Lung (tissue), 12 donors: ENCODE results near the gene NDUFB11. TPM values are rescaled to one million over a fixed set of nuclear protein-coding genes. Genes with fewer than 3 reads are reported as not detected.
A peak's percentile ranks its signal among the peaks of the same experiment; 100 is the strongest.

ENCODE experiments used
- ATAC-seq: fragments of 200-7000 bp; cut with Tn5 transposase; one replicate; pipeline ENCODE4 v1.9.1; 2020; ENCODE audit warnings: moderate number of reproducible peaks; ENCODE audit not compliant: insufficient read depth, low FRiP score
- DNase-seq, 3 donors: peaks; one replicate each; pipeline ENCODE4 v3.0.0-alpha.2; 2013 to 2017
- H3K27ac ChIP-seq, 2 donors: one replicate each; pipeline ENCODE4 v1.5.1; 2013; ENCODE audit warnings: mild to moderate bottlenecking in 2 of 2, moderate library complexity in 2 of 2, control low read depth in 1 of 2, inconsistent platforms in 1 of 2, low read depth in 1 of 2, low read length in 1 of 2
- H3K27me3 ChIP-seq, 3 donors: one replicate each; pipeline ENCODE4 v1.5.1; 2013; ENCODE audit warnings: low read length in 2 of 3; ENCODE audit not compliant: control insufficient read depth in 3 of 3, insufficient read depth in 3 of 3
- H3K36me3 ChIP-seq, 4 donors: one replicate each; pipeline ENCODE4 v1.5.1; 2013; ENCODE audit warnings: low read length in 4 of 4, mild to moderate bottlenecking in 1 of 4, moderate library complexity in 1 of 4; ENCODE audit not compliant: control insufficient read depth in 4 of 4, insufficient read depth in 4 of 4
- H3K4me1 ChIP-seq, 5 donors: one replicate each; pipeline ENCODE4 v1.5.1; 2013; ENCODE audit warnings: low read length in 5 of 5, mild to moderate bottlenecking in 2 of 5, moderate library complexity in 1 of 5; ENCODE audit not compliant: control insufficient read depth in 5 of 5, insufficient read depth in 5 of 5
- H3K4me3 ChIP-seq: one replicate; pipeline ENCODE4 v1.5.1; 2013; ENCODE audit warnings: mild to moderate bottlenecking, control low read depth, moderate library complexity
- H3K9ac ChIP-seq, 2 donors: one replicate each; pipeline ENCODE4 v1.5.1; 2013; ENCODE audit warnings: low read length in 2 of 2, control low read depth in 1 of 2; ENCODE audit not compliant: insufficient read depth in 1 of 2
- H3K9me3 ChIP-seq, 4 donors: one replicate each; pipeline ENCODE4 v1.5.1; 2013; ENCODE audit warnings: low read length in 3 of 4, mild to moderate bottlenecking in 1 of 4, moderate library complexity in 1 of 4; ENCODE audit not compliant: control insufficient read depth in 4 of 4, insufficient read depth in 3 of 4
- WGBS, 2 donors: extraction: QIAGEN DNeasy Blood & Tissue Kit; methylation state at CpG; one replicate each; pipeline ENCODE4 v1.1.7; 2013; 5-methylcytosine and 5-hydroxymethylcytosine counted together
- polyA plus RNA-seq, 2 donors: library from polyadenylated mRNA; stranded (reverse); fragments of 200-250 nt; gene quantifications; one replicate each; pipeline ENCODE4 v1.2.1, GENCODE V29; 2013
- total RNA-seq, 2 donors: library from RNA; depleted of rRNA in 1 of 2; stranded (reverse); fragments of >200 nt in 1 of 2; gene quantifications; one replicate each; pipeline ENCODE4 v1.2.1, GENCODE V29; 2014 to 2021
- TF ChIP-seq, protein P1 (sequence below): IDR thresholded peaks from 2 replicates; pipeline ENCODE4 v1.5.1; 2012; ENCODE audit warnings: mild to moderate bottlenecking; ENCODE audit errors: control extremely low read depth, extremely low read depth
- donor health status: control.
- donor health status: control.
- donor health status: Bipolar disorder and iron deficiency.
- donor health status: healthy.
- donor health status: DM: yes; HTN: yes; CAD: no.

Gene NDUFB11
- total and polyA plus RNA-seq, 4 donors, result 69.7 to 96.0 (median 76.0) TPM

DNA sequence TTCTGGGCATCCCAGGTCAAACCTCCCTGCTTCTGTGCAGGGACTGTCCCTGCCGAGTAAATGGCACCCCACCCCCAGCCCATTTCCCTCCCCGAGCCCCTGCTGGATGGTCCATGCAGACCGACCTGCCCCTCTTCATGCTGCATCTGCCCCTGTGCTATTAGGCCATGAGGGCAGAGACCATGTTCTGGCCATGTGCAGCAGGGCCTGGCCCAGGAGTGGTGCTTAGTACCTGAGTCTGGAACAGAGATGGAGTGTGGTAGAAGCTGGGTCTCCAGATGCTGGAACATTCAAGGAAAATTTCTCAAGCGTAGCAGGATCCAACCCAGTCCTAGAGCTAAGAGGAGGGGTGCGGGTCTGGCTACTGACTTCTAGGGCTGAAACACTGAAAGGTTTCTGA lies 33.8 kb upstream of the NDUFB11 start:
- ATAC-seq (no peak), DNase-seq (peak in 1 of 3 donors; percentile 4)
- Histone ChIP-seq H3K4me1 (no peaks in the 10 kb centered on the region), H3K36me3 (peaks cover 0 to 42% (median 12%) of the 10 kb centered on the region in 4 donors), H3K27ac (no peak overlapping the region), H3K4me3 (no peak overlapping the region), H3K9me3 (peaks cover 0 to 2% (median 0%) of the 10 kb centered on the region in 4 donors), H3K9ac (no peak overlapping the region), H3K27me3 (peaks cover 0 to 45% (median 6%) of the 10 kb centered on the region in 3 donors)
- TF ChIP-seq, protein P1, sequence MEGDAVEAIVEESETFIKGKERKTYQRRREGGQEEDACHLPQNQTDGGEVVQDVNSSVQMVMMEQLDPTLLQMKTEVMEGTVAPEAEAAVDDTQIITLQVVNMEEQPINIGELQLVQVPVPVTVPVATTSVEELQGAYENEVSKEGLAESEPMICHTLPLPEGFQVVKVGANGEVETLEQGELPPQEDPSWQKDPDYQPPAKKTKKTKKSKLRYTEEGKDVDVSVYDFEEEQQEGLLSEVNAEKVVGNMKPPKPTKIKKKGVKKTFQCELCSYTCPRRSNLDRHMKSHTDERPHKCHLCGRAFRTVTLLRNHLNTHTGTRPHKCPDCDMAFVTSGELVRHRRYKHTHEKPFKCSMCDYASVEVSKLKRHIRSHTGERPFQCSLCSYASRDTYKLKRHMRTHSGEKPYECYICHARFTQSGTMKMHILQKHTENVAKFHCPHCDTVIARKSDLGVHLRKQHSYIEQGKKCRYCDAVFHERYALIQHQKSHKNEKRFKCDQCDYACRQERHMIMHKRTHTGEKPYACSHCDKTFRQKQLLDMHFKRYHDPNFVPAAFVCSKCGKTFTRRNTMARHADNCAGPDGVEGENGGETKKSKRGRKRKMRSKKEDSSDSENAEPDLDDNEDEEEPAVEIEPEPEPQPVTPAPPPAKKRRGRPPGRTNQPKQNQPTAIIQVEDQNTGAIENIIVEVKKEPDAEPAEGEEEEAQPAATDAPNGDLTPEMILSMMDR, result no peak
- WGBS, 2 donors, result 80 to 90% methylated on average over 5 of the region's 5 CpGs

DNA sequence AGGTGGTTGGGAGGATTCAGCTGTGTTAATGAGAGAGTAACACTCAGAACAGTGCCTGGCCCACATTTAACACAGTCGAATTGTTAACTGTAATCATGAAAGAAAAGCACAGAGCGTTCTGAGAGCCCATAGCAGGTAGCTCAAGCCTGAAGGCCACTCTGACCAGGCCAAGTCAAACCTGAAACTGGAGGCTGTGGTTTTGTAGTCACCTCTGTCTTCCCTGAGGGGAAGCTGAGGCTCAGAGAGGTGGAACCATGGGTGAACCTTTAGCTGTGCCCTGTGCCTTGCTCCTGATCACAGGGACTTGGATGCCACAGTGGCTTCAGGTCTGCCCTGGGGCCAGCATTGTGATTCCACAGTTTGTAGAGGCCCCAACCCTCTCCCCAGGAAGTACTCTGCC lies 32.6 kb upstream of the NDUFB11 start:
- Histone ChIP-seq H3K9ac (no peak overlapping the region), H3K9me3 (peaks cover 0 to 2% (median 0%) of the 10 kb centered on the region in 4 donors), H3K36me3 (peaks cover 0 to 47% (median 11%) of the 10 kb centered on the region in 4 donors), H3K4me3 (no peak overlapping the region), H3K27ac (no peak overlapping the region), H3K4me1 (no peaks in the 10 kb centered on the region), H3K27me3 (peaks cover 0 to 39% (median 3%) of the 10 kb centered on the region in 3 donors)
- WGBS, 2 donors, result 56 to 100% methylated on average over 2 of the region's 2 CpGs
- ATAC-seq, result no peak
- no peak for DNase-seq
- TF ChIP-seq, protein P1, result no peak

- WGBS, 2 donors, result 82 to 95% methylated on average over 15 to 23 of the region's 23 CpGs
- H3K36me3 ChIP-seq, result peaks cover 2 to 46% (median 13%) of the 10 kb centered on the region in 4 donors
- H3K27ac ChIP-seq, result no peak overlapping the region
- ATAC-seq, result no peak
- H3K9me3 ChIP-seq, result peaks cover 0 to 2% (median 0%) of the 10 kb centered on the region in 4 donors
- H3K27me3 ChIP-seq, result peaks cover 0 to 42% (median 3%) of the 10 kb centered on the region in 3 donors
- no peak overlapping the region for H3K4me3 ChIP-seq
- no peak overlapping the region for H3K9ac ChIP-seq
- no peaks in the 10 kb centered on the region for H3K4me1 ChIP-seq
- TF ChIP-seq, protein P1, result no peak
- DNase-seq, result peak in 1 of 3 donors; percentile 7
Observed at GRCh38 chrX:47176101-47176740, 31.7 kb upstream of the NDUFB11 start.
